ENCODE results near the gene ANKRD44.

ANKRD44 gene

GRCh38 chr2:196988639-196989038 lies 321.9 kb downstream of the ANKRD44 start:
- peak overlapping the region; percentile 75; the same call in 1 of the 2 replicates for H2AFZ ChIP-seq (ENCODE audit: low read length)
- H3K79me2 ChIP-seq (ENCODE audit: insufficient read depth, low read length) = no peaks in the 10 kb centered on the region
- H3K4me1 ChIP-seq (ENCODE audit: insufficient read depth, low read length, poor library complexity, severe bottlenecking) = peaks cover 46% of the 10 kb centered on the region
- peak overlapping the region; percentile 71 for H3K9ac ChIP-seq (ENCODE audit: low read depth, low read length, poor library complexity, severe bottlenecking)
- peak overlapping the region; percentile 68 for H3K4me3 ChIP-seq (ENCODE audit: low read length, poor library complexity, severe bottlenecking)
- H3K9me2 ChIP-seq (replicated peaks; ENCODE audit: low read depth, low read length) = no peaks in the 10 kb centered on the region
- no peaks in the 10 kb centered on the region for H3F3A ChIP-seq (ENCODE audit: low read depth)
- H3K27me3 ChIP-seq (ENCODE audit: insufficient read depth, low read length, poor library complexity, severe bottlenecking) = no peaks in the 10 kb centered on the region
- TF ChIP-seq EZH2phosphoT487 (IDR thresholded peaks at IDR 0.05; ENCODE audit: borderline replicate concordance) (no peak), CTCF (conservative IDR thresholded peaks at IDR 0.05; ENCODE audit: low read length) (no peak)
- peak overlapping the region; percentile 81 for H3K4me2 ChIP-seq (ENCODE audit: low read depth, low read length, poor library complexity, severe bottlenecking)
- H3K36me3 ChIP-seq (ENCODE audit: insufficient read depth, low read length) = peaks cover 12% of the 10 kb centered on the region; the same call in 1 of the 2 replicates
- no peaks in the 10 kb centered on the region for H4K20me1 ChIP-seq (ENCODE audit: insufficient read depth, low read length, poor library complexity, severe bottlenecking)
- H3K9me3 ChIP-seq (ENCODE audit: insufficient read depth, low read depth, low read length) = no peaks in the 10 kb centered on the region

GRCh38 chr2:196987649-196988364 lies 322.8 kb downstream of the ANKRD44 start:
- Histone ChIP-seq H3K36me3 (ENCODE audit: insufficient read depth, low read length) (peaks cover 6% of the 10 kb centered on the region; the same call in 1 of the 2 replicates), H3K4me2 (ENCODE audit: low read depth, low read length, poor library complexity, severe bottlenecking) (peak overlapping the region; percentile 81), H3K4me3 (ENCODE audit: low read length, poor library complexity, severe bottlenecking) (peak overlapping the region; percentile 68), H3K9ac (ENCODE audit: low read depth, low read length, poor library complexity, severe bottlenecking) (peak overlapping the region; percentile 71), H3K9me3 (ENCODE audit: insufficient read depth, low read depth, low read length) (no peaks in the 10 kb centered on the region), H3K4me1 (ENCODE audit: insufficient read depth, low read length, poor library complexity, severe bottlenecking) (peaks cover 51% of the 10 kb centered on the region), H2AFZ (ENCODE audit: low read length) (peak overlapping the region; percentile 75), H3F3A (ENCODE audit: low read depth) (no peaks in the 10 kb centered on the region), H3K9me2 (replicated peaks; ENCODE audit: low read depth, low read length) (no peaks in the 10 kb centered on the region), H3K79me2 (ENCODE audit: insufficient read depth, low read length) (no peaks in the 10 kb centered on the region), H3K27me3 (ENCODE audit: insufficient read depth, low read length, poor library complexity, severe bottlenecking) (no peaks in the 10 kb centered on the region), H4K20me1 (ENCODE audit: insufficient read depth, low read length, poor library complexity, severe bottlenecking) (no peaks in the 10 kb centered on the region)
- TF ChIP-seq CTCF (conservative IDR thresholded peaks at IDR 0.05; ENCODE audit: low read length) (no peak), EZH2phosphoT487 (IDR thresholded peaks at IDR 0.05; ENCODE audit: borderline replicate concordance) (no peak)

- peak overlapping the region; percentile 81 for H3K4me2 ChIP-seq (ENCODE audit: low read depth, low read length, poor library complexity, severe bottlenecking)
- H3K4me3 ChIP-seq (ENCODE audit: low read length, poor library complexity, severe bottlenecking) = peak overlapping the region; percentile 68
- peak overlapping the region; percentile 75 for H2AFZ ChIP-seq (ENCODE audit: low read length)
- no peaks in the 10 kb centered on the region for H3K9me2 ChIP-seq (replicated peaks; ENCODE audit: low read depth, low read length)
- H3K9me3 ChIP-seq (ENCODE audit: insufficient read depth, low read depth, low read length) = no peaks in the 10 kb centered on the region
- TF ChIP-seq EZH2phosphoT487 (IDR thresholded peaks at IDR 0.05; ENCODE audit: borderline replicate concordance) = no peak
- TF ChIP-seq CTCF (conservative IDR thresholded peaks at IDR 0.05; ENCODE audit: low read length) = no peak
- no peaks in the 10 kb centered on the region for H4K20me1 ChIP-seq (ENCODE audit: insufficient read depth, low read length, poor library complexity, severe bottlenecking)
- H3K79me2 ChIP-seq (ENCODE audit: insufficient read depth, low read length) = no peaks in the 10 kb centered on the region
- no peaks in the 10 kb centered on the region for H3K27me3 ChIP-seq (ENCODE audit: insufficient read depth, low read length, poor library complexity, severe bottlenecking)
- H3F3A ChIP-seq (ENCODE audit: low read depth) = no peaks in the 10 kb centered on the region
- H3K36me3 ChIP-seq (ENCODE audit: insufficient read depth, low read length) = peaks cover 3% of the 10 kb centered on the region; the same call in 1 of the 2 replicates
- peak overlapping the region; percentile 71 for H3K9ac ChIP-seq (ENCODE audit: low read depth, low read length, poor library complexity, severe bottlenecking)
- peaks cover 51% of the 10 kb centered on the region for H3K4me1 ChIP-seq (ENCODE audit: insufficient read depth, low read length, poor library complexity, severe bottlenecking)
These were observed 323.3 kb downstream of the ANKRD44 start for GRCh38 chr2:196987298-196987648.
